Activated CD4-positive, alpha-beta memory T cell treated with anti-CD3 and anti-CD28 coated beads for 36 hours (primary cell): Measurements from ENCODE around the gene SKOR1. TPM values are rescaled to one million over a fixed set of nuclear protein-coding genes. Genes with fewer than 3 reads are reported as not detected.

ENCODE experiments used
- CTCF ChIA-PET: fragments of 350-600 bp; sonication (Branson Sonifier 250); formaldehyde crosslinking; loops from one replicate; lab custom pipeline; 2021; ENCODE audit warnings: antibody characterized with exemption, inconsistent platforms; lab: Charles Lee
- POLR2A ChIA-PET: fragments of 350-600 bp; sonication (Branson Sonifier 250); formaldehyde crosslinking; loops from one replicate; lab custom pipeline; 2021; ENCODE audit warnings: antibody characterized with exemption; lab: Charles Lee
- DNase-seq: peaks from one replicate; pipeline ENCODE4 v3.0.0-alpha.2; 2020
- H3K27ac Mint-ChIP-seq: one replicate; pipeline ENCODE4 v1.8.0; 2021; ENCODE audit warnings: mixed read lengths
- H3K27me3 Mint-ChIP-seq: one replicate; pipeline ENCODE4 v1.8.0; 2021; ENCODE audit warnings: mixed read lengths
- H3K36me3 Mint-ChIP-seq: one replicate; pipeline ENCODE4 v1.8.0; 2021; ENCODE audit warnings: mixed read lengths
- H3K4me1 Mint-ChIP-seq: one replicate; pipeline ENCODE4 v1.8.0; 2021; ENCODE audit warnings: low read depth, mixed read lengths
- H3K4me3 Mint-ChIP-seq: one replicate; pipeline ENCODE4 v1.8.0; 2021; ENCODE audit warnings: mild to moderate bottlenecking, mixed read lengths
- H3K9me3 Mint-ChIP-seq: one replicate; pipeline ENCODE4 v1.8.0; 2021; ENCODE audit warnings: mixed read lengths
- intact Hi-C: fragments of 100-400 bp; cut with micrococcal nuclease; formaldehyde crosslinking; loops from one replicate; pipeline ENCODE4 v1.15.1; 2023
- total RNA-seq, 2 experiments: library from RNA; stranded (reverse); gene quantifications; one replicate each; pipeline ENCODE4 v1.2.3, GENCODE V29; 2021

The SKOR1 gene
- total RNA-seq, 2 experiments from 2014 or later = 0.12 TPM

GRCh38 chr15:67836955-67837354, 11.6 kb downstream of the SKOR1 start:
- POLR2A ChIA-PET = no interaction called here
- CTCF ChIA-PET = interaction anchor here (0.6 to 5.1 kb wide), 4 partner anchors 12 to 379 kb away, joined by 3 to 104 read pairs (median 18); partner anchors contain the start of gene SKOR1
- H3K36me3 Mint-ChIP-seq = peaks cover 4% of the 10 kb centered on the region
- H3K4me1 Mint-ChIP-seq = peaks cover 60% of the 10 kb centered on the region
- no peak overlapping the region for H3K4me3 Mint-ChIP-seq
- peaks cover 46% of the 10 kb centered on the region for H3K27me3 Mint-ChIP-seq
- no peak for DNase-seq
- no peaks in the 10 kb centered on the region for H3K9me3 Mint-ChIP-seq
- intact Hi-C loops = loop anchor here (1.0 to 10.0 kb wide), 4 partner anchors 380 to 772 kb away; partner anchors contain the start of gene SMAD3
- no peak overlapping the region for H3K27ac Mint-ChIP-seq

- peak overlapping the region; percentile 7 for H3K4me3 Mint-ChIP-seq
- intact Hi-C loops = loop anchor here (5.0 to 10.0 kb wide), 3 partner anchors 532 to 774 kb away; partner anchors contain the start of gene SMAD3
- POLR2A ChIA-PET = no interaction called here
- DNase-seq = no peak
- peaks cover 4% of the 10 kb centered on the region for H3K36me3 Mint-ChIP-seq
- peaks cover 49% of the 10 kb centered on the region for H3K4me1 Mint-ChIP-seq
- H3K27ac Mint-ChIP-seq = no peak overlapping the region
- H3K27me3 Mint-ChIP-seq = peaks cover 30% of the 10 kb centered on the region
- H3K9me3 Mint-ChIP-seq = no peaks in the 10 kb centered on the region
- CTCF ChIA-PET = interaction anchor here (4.6 to 5.1 kb wide), 2 partner anchors 14 to 381 kb away, joined by 30 to 104 read pairs; partner anchors contain the start of gene SKOR1
Measured at GRCh38 chr15:67838789-67839332, 13.6 kb downstream of the SKOR1 start.

DNA sequence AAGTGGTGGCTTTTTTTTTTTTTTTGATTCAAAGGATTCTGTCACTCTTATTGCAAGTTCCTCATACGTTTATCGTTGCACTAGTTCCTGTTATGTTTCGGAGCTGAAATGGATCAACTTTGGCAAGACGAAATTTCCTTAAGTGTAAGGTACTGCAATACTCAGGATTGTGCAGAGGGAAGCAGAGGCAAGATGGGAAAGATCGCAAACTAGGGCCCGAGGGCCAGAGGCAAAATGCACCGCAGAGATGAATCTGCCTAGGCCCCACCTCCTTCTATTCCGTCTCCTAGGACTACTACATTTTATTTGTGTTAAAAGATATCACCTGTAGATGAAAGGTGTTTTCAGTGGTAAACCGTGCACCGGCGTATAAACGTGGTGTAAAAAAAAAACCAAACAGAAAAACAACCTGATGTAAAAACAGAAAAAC, 14.2 kb downstream of the SKOR1 start:
- DNase-seq = peak; percentile 46
- Mint-ChIP-seq H3K27ac (peak overlapping the region; percentile 95), H3K36me3 (peaks cover 4% of the 10 kb centered on the region), H3K4me1 (peaks cover 43% of the 10 kb centered on the region), H3K4me3 (peak overlapping the region; percentile 88), H3K27me3 (peaks cover 24% of the 10 kb centered on the region), H3K9me3 (no peaks in the 10 kb centered on the region)
- ChIA-PET CTCF (interaction anchor here (0.6 kb wide), 2 partner anchors 14 to 380 kb away, joined by 3 read pairs; no protein-coding TSS in a partner anchor), POLR2A (no interaction called here)
- intact Hi-C loops = loop anchor here (5.0 to 10.0 kb wide), 3 partner anchors 532 to 775 kb away; partner anchors contain the start of gene SMAD3

GRCh38 chr15:67839929-67840748, 14.8 kb downstream of the SKOR1 start, which contains the start of gene RNU6-1:
RNU6-1 (minus strand) TSS chr15:67840045.
- peak within 1 kb of the TSS; percentile 88 for H3K4me3 Mint-ChIP-seq

GRCh38 chr15:67840749-67841512, 15.6 kb downstream of the SKOR1 start:
- Mint-ChIP-seq H3K27ac (peak overlapping the region; percentile 95), H3K27me3 (peaks cover 10% of the 10 kb centered on the region), H3K4me1 (peaks cover 29% of the 10 kb centered on the region), H3K9me3 (no peaks in the 10 kb centered on the region), H3K36me3 (peaks cover 4% of the 10 kb centered on the region), H3K4me3 (peak overlapping the region; percentile 88)
- CTCF ChIA-PET = interaction anchor here (0.6 to 1.6 kb wide), 3 partner anchors 279 to 384 kb away, joined by 4 to 8 read pairs (median 6); partner anchors contain the start of gene MAP2K5
- intact Hi-C loops = loop anchor here (1.0 to 5.0 kb wide), 3 partner anchors 214 to 320 kb away; partner anchors contain the start of genes C15orf61, MAP2K5 and PIAS1
- POLR2A ChIA-PET = interaction anchor here (1.6 kb wide), 1 partner anchor 319 kb away, joined by 5 read pairs; no protein-coding TSS in a partner anchor
- DNase-seq = no peak

More at GRCh38 chr15:67839929-67840748, 14.8 kb downstream of the SKOR1 start, which contains the start of gene RNU6-1:
- peak; percentile 96 for DNase-seq
- Mint-ChIP-seq H3K36me3 (peaks cover 4% of the 10 kb centered on the region), H3K9me3 (no peaks in the 10 kb centered on the region), H3K27me3 (peaks cover 18% of the 10 kb centered on the region), H3K4me1 (peaks cover 37% of the 10 kb centered on the region), H3K27ac (peak within 1 kb of the TSS; percentile 95)
- POLR2A ChIA-PET = interaction anchor here (1.6 kb wide), 1 partner anchor 318 kb away, joined by 5 read pairs; no protein-coding TSS in a partner anchor
- CTCF ChIA-PET = interaction anchor here (0.6 to 1.6 kb wide), 5 partner anchors 13 to 383 kb away, joined by 3 to 8 read pairs (median 4); partner anchors contain the start of gene MAP2K5
- intact Hi-C loops = loop anchor here (1.0 to 10.0 kb wide), 6 partner anchors 215 to 775 kb away; partner anchors contain the start of genes C15orf61, MAP2K5, PIAS1 and SMAD3

- ChIA-PET POLR2A (interaction anchor here (1.6 kb wide), 1 partner anchor 319 kb away, joined by 5 read pairs; no protein-coding TSS in a partner anchor), CTCF (interaction anchor here (0.7 to 1.6 kb wide), 2 partner anchors 120 to 384 kb away, joined by 3 to 6 read pairs; no protein-coding TSS in a partner anchor)
- H3K4me1 Mint-ChIP-seq = peaks cover 24% of the 10 kb centered on the region
- H3K36me3 Mint-ChIP-seq = peaks cover 4% of the 10 kb centered on the region
- peak overlapping the region; percentile 88 for H3K4me3 Mint-ChIP-seq
- intact Hi-C loops = loop anchor here (2.0 to 5.0 kb wide), 2 partner anchors 213 to 299 kb away; partner anchors contain the start of genes MAP2K5 and PIAS1
- H3K27me3 Mint-ChIP-seq = peaks cover 5% of the 10 kb centered on the region
- DNase-seq = no peak
- no peak overlapping the region for H3K27ac Mint-ChIP-seq
- no peaks in the 10 kb centered on the region for H3K9me3 Mint-ChIP-seq
Measured at GRCh38 chr15:67841513-67841762, 16.1 kb downstream of the SKOR1 start.

DNA sequence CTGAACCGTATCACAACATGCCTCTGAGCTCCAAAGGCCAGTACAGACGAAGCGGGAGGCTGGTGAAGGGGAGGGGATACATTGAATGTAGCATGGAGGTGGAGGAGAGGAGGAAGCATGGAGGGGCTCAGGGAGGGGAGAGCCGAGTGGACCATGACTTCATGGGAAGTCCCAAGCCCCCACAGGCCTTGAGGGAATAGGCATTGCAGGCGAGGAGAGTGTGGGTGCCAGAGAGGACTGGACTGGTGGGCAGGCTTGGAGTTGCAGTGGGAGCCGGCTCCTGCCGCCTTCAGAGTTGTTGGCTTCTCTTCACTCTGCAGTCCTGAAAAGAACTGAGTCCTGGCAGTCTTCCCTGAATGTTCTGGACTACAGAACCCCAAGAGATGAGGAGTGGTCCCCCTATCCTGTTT, 17.8 kb downstream of the SKOR1 start:
- no peaks in the 10 kb centered on the region for H3K9me3 Mint-ChIP-seq
- no peak overlapping the region for H3K27ac Mint-ChIP-seq
- POLR2A ChIA-PET = no interaction called here
- DNase-seq = no peak
- peaks cover 4% of the 10 kb centered on the region for H3K36me3 Mint-ChIP-seq
- H3K4me1 Mint-ChIP-seq = peaks cover 23% of the 10 kb centered on the region
- H3K27me3 Mint-ChIP-seq = peaks cover 4% of the 10 kb centered on the region
- intact Hi-C loops = loop anchor here (5.0 kb wide), 1 partner anchor 301 kb away; the partner anchor contains the start of gene MAP2K5
- H3K4me3 Mint-ChIP-seq = no peak overlapping the region
- CTCF ChIA-PET = interaction anchor here (1.3 kb wide), 1 partner anchor 20 kb away, joined by 3 read pairs; no protein-coding TSS in a partner anchor

GRCh38 chr15:67843571-67844387, 18.5 kb downstream of the SKOR1 start:
- intact Hi-C loops = loop anchor here (5.0 kb wide), 1 partner anchor 301 kb away; the partner anchor contains the start of gene MAP2K5
- CTCF ChIA-PET = interaction anchor here (1.3 to 1.9 kb wide), 2 partner anchors 19 kb away, joined by 3 to 4 read pairs; no protein-coding TSS in a partner anchor
- DNase-seq = no peak
- H3K27me3 Mint-ChIP-seq = peaks cover 4% of the 10 kb centered on the region
- POLR2A ChIA-PET = no interaction called here
- H3K36me3 Mint-ChIP-seq = peaks cover 4% of the 10 kb centered on the region
- no peak overlapping the region for H3K27ac Mint-ChIP-seq
- peaks cover 19% of the 10 kb centered on the region for H3K4me1 Mint-ChIP-seq
- H3K4me3 Mint-ChIP-seq = no peak overlapping the region
- no peaks in the 10 kb centered on the region for H3K9me3 Mint-ChIP-seq

- H3K27me3 Mint-ChIP-seq = no peaks in the 10 kb centered on the region
- H3K4me3 Mint-ChIP-seq = no peak overlapping the region
- peaks cover 8% of the 10 kb centered on the region for H3K4me1 Mint-ChIP-seq
- intact Hi-C loops = no loop called here
- POLR2A ChIA-PET = no interaction called here
- no peak for DNase-seq
- H3K9me3 Mint-ChIP-seq = no peaks in the 10 kb centered on the region
- no peaks in the 10 kb centered on the region for H3K36me3 Mint-ChIP-seq
- H3K27ac Mint-ChIP-seq = no peak overlapping the region
- CTCF ChIA-PET = no interaction called here
Measured at GRCh38 chr15:67845974-67846373, 20.7 kb downstream of the SKOR1 start.

DNA sequence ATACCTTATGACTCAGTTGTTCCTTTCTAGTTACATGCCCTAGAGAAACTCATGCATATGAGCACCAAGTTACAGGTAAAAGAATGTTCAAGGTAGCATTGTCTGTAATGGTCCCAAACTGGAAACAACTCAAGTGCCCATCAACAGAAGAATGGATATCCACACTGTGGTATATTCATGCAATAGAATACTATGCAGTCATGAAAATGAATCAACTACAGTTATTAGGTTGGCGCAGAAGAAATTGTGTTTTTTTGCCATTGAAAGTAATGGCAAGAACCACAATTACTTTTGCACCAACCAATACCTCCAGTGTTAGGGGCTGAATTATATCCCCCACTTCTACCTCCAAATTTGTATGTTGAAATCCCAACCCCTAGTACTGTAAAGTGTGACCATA, 24.2 kb downstream of the SKOR1 start:
- DNase-seq = no peak
- peaks cover 4% of the 10 kb centered on the region for H3K4me1 Mint-ChIP-seq
- H3K27me3 Mint-ChIP-seq = peaks cover 3% of the 10 kb centered on the region
- H3K36me3 Mint-ChIP-seq = no peaks in the 10 kb centered on the region
- intact Hi-C loops = no loop called here
- no peaks in the 10 kb centered on the region for H3K9me3 Mint-ChIP-seq
- no peak overlapping the region for H3K4me3 Mint-ChIP-seq
- no peak overlapping the region for H3K27ac Mint-ChIP-seq
- ChIA-PET CTCF (no interaction called here), POLR2A (no interaction called here)
